GM23338 (cell line): ENCODE data around the gene ARHGAP10. TPM values are rescaled to one million over a fixed set of nuclear protein-coding genes. Genes with fewer than 3 reads are reported as not detected.

ENCODE experiments used
- ATAC-seq: fragments of 200-7000 bp; cut with Tn5 transposase; 3 replicates; pipeline ENCODE4 v1.9.1; 2020
- DNase-seq: peaks from one replicate; pipeline ENCODE4 v3.0.0-alpha.2; 2015; ENCODE audit warnings: low spot score
- H2AFZ ChIP-seq: fragments of 200-600 bp; sonication (generic); 2 replicates; pipeline ENCODE4 v1.8.0; 2016; ENCODE audit warnings: antibody characterized with exemption, mild to moderate bottlenecking, moderate library complexity
- H3F3A ChIP-seq: fragments of 200-600 bp; sonication (generic); replicated peaks from 2 replicates; pipeline ENCODE4 v1.8.0; 2017; ENCODE audit warnings: antibody characterized with exemption, mixed run types, low read depth
- H3K27ac ChIP-seq: fragments of 200-600 bp; sonication (generic); 2 replicates; pipeline ENCODE4 v1.6.1; 2016; ENCODE audit warnings: low read depth
- H3K27me3 ChIP-seq: fragments of 200-600 bp; sonication (generic); 2 replicates; pipeline ENCODE4 v1.8.0; 2016; ENCODE audit warnings: mild to moderate bottlenecking, mixed run types, moderate library complexity; ENCODE audit not compliant: insufficient read depth
- H3K36me3 ChIP-seq: fragments of 200-600 bp; sonication (generic); 2 replicates; pipeline ENCODE4 v1.8.0; 2016; ENCODE audit warnings: mild to moderate bottlenecking; ENCODE audit not compliant: insufficient read depth
- H3K4me1 ChIP-seq: fragments of 200-600 bp; sonication (generic); 2 replicates; pipeline ENCODE4 v1.8.0; 2016; ENCODE audit warnings: mild to moderate bottlenecking, moderate library complexity; ENCODE audit not compliant: insufficient read depth
- H3K4me2 ChIP-seq: fragments of 200-600 bp; sonication (generic); 2 replicates; pipeline ENCODE4 v1.7.1; 2017; ENCODE audit warnings: mixed run types
- H3K4me3 ChIP-seq: fragments of 200-600 bp; sonication (generic); 2 replicates; pipeline ENCODE4 v1.6.1; 2016; ENCODE audit warnings: mixed run types
- H3K79me2 ChIP-seq: fragments of 200-600 bp; sonication (generic); replicated peaks from 2 replicates; pipeline ENCODE4 v1.8.0; 2017; ENCODE audit warnings: mild to moderate bottlenecking; ENCODE audit not compliant: insufficient read depth
- H3K9me2 ChIP-seq: fragments of 200-600 bp; sonication (generic); 2 replicates; pipeline ENCODE4 v1.8.0; 2017; ENCODE audit not compliant: insufficient read depth
- H4K20me1 ChIP-seq: fragments of 200-600 bp; sonication (generic); replicated peaks from 2 replicates; pipeline ENCODE4 v1.8.0; 2017; ENCODE audit warnings: mild to moderate bottlenecking; ENCODE audit not compliant: insufficient read depth
- H3K27ac Mint-ChIP-seq: 2 replicates; pipeline ENCODE4 v1.8.0; 2020; ENCODE audit warnings: inconsistent platforms, mild to moderate bottlenecking, moderate library complexity, mixed read lengths
- H3K27me3 Mint-ChIP-seq: 3 replicates; pipeline ENCODE4 v1.8.0; 2022; ENCODE audit warnings: low read depth, mild to moderate bottlenecking, moderate library complexity, mixed read lengths, inconsistent platforms; ENCODE audit not compliant: insufficient read depth, poor library complexity
- H3K36me3 Mint-ChIP-seq: 3 replicates; pipeline ENCODE4 v1.8.0; 2021; ENCODE audit warnings: low read depth, mild to moderate bottlenecking, inconsistent platforms, moderate library complexity, mixed read lengths
- H3K4me1 Mint-ChIP-seq: 3 replicates; pipeline ENCODE4 v1.8.0; 2020; ENCODE audit warnings: mild to moderate bottlenecking, inconsistent platforms, mixed read lengths
- H3K4me3 Mint-ChIP-seq: 3 replicates; pipeline ENCODE4 v1.8.0; 2021; ENCODE audit warnings: moderate library complexity, mild to moderate bottlenecking, inconsistent platforms, mixed read lengths
- H3K9me3 Mint-ChIP-seq: 3 replicates; pipeline ENCODE4 v1.8.0; 2020; ENCODE audit warnings: moderate library complexity, mild to moderate bottlenecking, inconsistent platforms, mixed read lengths
- CREB1 ChIP-seq: fragments of 250-450 bp; sonication (Bioruptor Pico); IDR thresholded peaks from 2 replicates; pipeline ENCODE4 v1.5.0; 2020; ENCODE audit warnings: low read depth, mild to moderate bottlenecking, moderate library complexity
- CTCF ChIP-seq, 2 experiments: fragments of 200-600 bp in 1 of 2; sonication (generic) in 1 of 2; conservative IDR thresholded peaks; 2 replicates each; pipeline versions ENCODE4 v1.5.1 to v1.6.1; 2016 to 2017; ENCODE audit warnings: antibody characterized with exemption in 2 of 2, low read depth in 2 of 2, mild to moderate bottlenecking in 2 of 2, moderate library complexity in 1 of 2
- ETS1 ChIP-seq: IDR thresholded peaks from 2 replicates; pipeline ENCODE4 v1.6.1; 2016; ENCODE audit warnings: antibody characterized with exemption
- EZH2 ChIP-seq: fragments of 200-600 bp; sonication (generic); IDR thresholded peaks from one replicate; pipeline ENCODE4 v1.8.0; 2017; ENCODE audit warnings: antibody characterized with exemption, mild to moderate bottlenecking, low read depth; ENCODE audit not compliant: unreplicated experiment
- EZH2phosphoT487 ChIP-seq: fragments of 200-600 bp; sonication (generic); IDR thresholded peaks from one replicate; pipeline ENCODE4 v1.8.1; 2018; ENCODE audit warnings: antibody characterized with exemption; ENCODE audit not compliant: unreplicated experiment
- JUNB ChIP-seq: IDR thresholded peaks from one replicate; pipeline ENCODE4 v1.6.1; 2016; ENCODE audit warnings: antibody characterized with exemption; ENCODE audit not compliant: unreplicated experiment
- NANOG ChIP-seq: IDR thresholded peaks from 2 replicates; pipeline ENCODE4 v1.6.1; 2016; ENCODE audit warnings: antibody characterized with exemption, borderline replicate concordance
- POLR2AphosphoS5 ChIP-seq: IDR thresholded peaks from 2 replicates; pipeline ENCODE4 v1.6.1; 2016; ENCODE audit warnings: antibody characterized with exemption, low read depth
- REST ChIP-seq: IDR thresholded peaks from one replicate; pipeline ENCODE4 v1.6.1; 2018; ENCODE audit warnings: antibody characterized with exemption; ENCODE audit not compliant: unreplicated experiment
- STAT1 ChIP-seq: IDR thresholded peaks from one replicate; pipeline ENCODE4 v1.6.1; 2016; ENCODE audit warnings: antibody characterized with exemption; ENCODE audit not compliant: unreplicated experiment
- ZNF114 ChIP-seq: fragments of 250-450 bp; sonication (Bioruptor Pico); IDR thresholded peaks from 2 replicates; pipeline ENCODE4 v1.5.0; 2020; ENCODE audit warnings: mild to moderate bottlenecking, moderate library complexity
- ZNF331 ChIP-seq: fragments of 250-450 bp; sonication (Bioruptor Pico); IDR thresholded peaks from 2 replicates; pipeline ENCODE4 v1.5.0; 2020; ENCODE audit warnings: low read depth, mild to moderate bottlenecking, moderate library complexity
- ZNF462 ChIP-seq: fragments of 250-450 bp; sonication (Bioruptor Pico); IDR thresholded peaks from 2 replicates; pipeline ENCODE4 v1.5.0; 2020; ENCODE audit warnings: mild to moderate bottlenecking, moderate library complexity
- polyA plus RNA-seq: library from polyadenylated mRNA; unstranded; fragments of >200 nt; fragmentation: Nextera tagmentation; extraction: Ambion mirVana; gene quantifications from 2 replicates; pipeline ENCODE4 v1.2.1, GENCODE V29; 2016
- total RNA-seq: library from RNA; depleted of rRNA; stranded (reverse); fragments of >200 nt; shearing (Covaris generic); gene quantifications from 2 replicates; pipeline ENCODE4 v1.2.3, GENCODE V29; 2014

ARHGAP10 gene
- total and polyA plus RNA-seq, 2 experiments from 2014 or later: 5.1 to 6.3 TPM

GRCh38 chr4:147809211-147809610 lies 77.3 kb downstream of the ARHGAP10 start:
- ATAC-seq (no peak), DNase-seq (no peak)
- Histone ChIP-seq H3F3A (no peaks in the 10 kb centered on the region), H3K27ac (no peak overlapping the region), H4K20me1 (no peaks in the 10 kb centered on the region), H3K4me2 (no peak overlapping the region), H3K36me3 (no peaks in the 10 kb centered on the region), H3K9me2 (no peaks in the 10 kb centered on the region; the same call in 1 of the 2 replicates), H3K79me2 (no peaks in the 10 kb centered on the region), H3K4me3 (no peak overlapping the region), H3K4me1 (no peaks in the 10 kb centered on the region), H3K27me3 (no peaks in the 10 kb centered on the region), H2AFZ (no peak overlapping the region)
- H3K27ac Mint-ChIP-seq: no peak overlapping the region
- H3K4me3 Mint-ChIP-seq: no peak overlapping the region
- H3K4me1 Mint-ChIP-seq: peaks cover 20% of the 10 kb centered on the region
- TF ChIP-seq ETS1 (no peak), POLR2AphosphoS5 (no peak), EZH2 (no peak), JUNB (no peak), NANOG (no peak), ZNF462 (no peak), ZNF331 (CRISPR knock-in tag) (no peak), REST (no peak), STAT1 (no peak), CREB1 (CRISPR knock-in tag) (no peak), EZH2phosphoT487 (no peak), CTCF (conservative IDR thresholded peaks at IDR 0.05; ENCODE audit: low read depth in 2 of 2) (no peak), ZNF114 (CRISPR knock-in tag) (no peak)
- H3K36me3 Mint-ChIP-seq: no peaks in the 10 kb centered on the region
- no peaks in the 10 kb centered on the region for H3K9me3 Mint-ChIP-seq
- H3K27me3 Mint-ChIP-seq: no peaks in the 10 kb centered on the region
